CD4-positive, alpha-beta T cell treated with Interleukin-2 at 100 ng/mL for 4 hours (primary cell): ENCODE measurements around the gene ATF3.

Source experiments
- DNase-seq: peaks from one replicate; pipeline ENCODE4 v3.0.0-alpha.2; 2020; ENCODE audit warnings: low spot score

The ATF3 gene

GRCh38 chr1:212608392-212608958, at the start of gene ATF3:
TSS of gene ATF3 (plus strand) at chr1:212608761. CDS start at chr1:212615022, 6,261 bp downstream.
- DNase-seq, result peak; percentile 91

- DNase-seq, result no peak
Observed at GRCh38 chr1:212559929-212560328, 48.6 kb upstream of the ATF3 start.

GRCh38 chr1:212560933-212561460, 47.6 kb upstream of the ATF3 start:
- no peak for DNase-seq

GRCh38 chr1:212561501-212561931, 47.0 kb upstream of the ATF3 start:
- DNase-seq, result no peak

GRCh38 chr1:212562771-212563170, 45.8 kb upstream of the ATF3 start:
- DNase-seq, result no peak

GRCh38 chr1:212565079-212565478, 43.5 kb upstream of the ATF3 start:
- no peak for DNase-seq

- no peak for DNase-seq
Observed at GRCh38 chr1:212565571-212566305, 42.8 kb upstream of the ATF3 start.

- peak; percentile 86 for DNase-seq
Observed at GRCh38 chr1:212566522-212567479, 41.8 kb upstream of the ATF3 start.

GRCh38 chr1:212567638-212568037, 40.9 kb upstream of the ATF3 start:
- no peak for DNase-seq

GRCh38 chr1:212568978-212569537, 39.5 kb upstream of the ATF3 start:
- no peak for DNase-seq

- no peak for DNase-seq
Observed at GRCh38 chr1:212574732-212575131, 33.8 kb upstream of the ATF3 start.

GRCh38 chr1:212575333-212575732, 33.2 kb upstream of the ATF3 start:
- DNase-seq, result no peak

- DNase-seq, result no peak
Observed at GRCh38 chr1:212578041-212578440, 30.5 kb upstream of the ATF3 start.

GRCh38 chr1:212581034-212581433, 27.5 kb upstream of the ATF3 start:
- DNase-seq, result no peak

- DNase-seq, result no peak
Observed at GRCh38 chr1:212582291-212582690, 26.3 kb upstream of the ATF3 start.

- DNase-seq, result no peak
Observed at GRCh38 chr1:212582808-212583615, 25.5 kb upstream of the ATF3 start.

GRCh38 chr1:212583643-212584042, 24.9 kb upstream of the ATF3 start:
- DNase-seq, result no peak

- no peak for DNase-seq
Observed at GRCh38 chr1:212584092-212584886, 24.3 kb upstream of the ATF3 start.

GRCh38 chr1:212585210-212585609, 23.4 kb upstream of the ATF3 start:
- DNase-seq, result no peak
